H9 (cell line): ENCODE measurements around the gene IGF2BP2. TPM values are rescaled to one million over a fixed set of nuclear protein-coding genes. Genes with fewer than 3 reads are reported as not detected.

Experiments
- DNase-seq: peaks from one replicate; pipeline ENCODE4 v3.0.0-alpha.2; 2017
- H2AFZ ChIP-seq: one replicate; pipeline ENCODE4 v1.6.1; 2013; ENCODE audit warnings: mild to moderate bottlenecking, low read length, control low read depth, moderate library complexity
- H2AK5ac ChIP-seq: 2 replicates; pipeline ENCODE4 v1.6.1; 2013; ENCODE audit warnings: low read length, control low read depth, mixed read lengths; ENCODE audit not compliant: insufficient read length
- H2BK120ac ChIP-seq: one replicate; pipeline ENCODE4 v1.6.1; 2013; ENCODE audit warnings: low read depth, mild to moderate bottlenecking, low read length, control low read depth, inconsistent platforms; ENCODE audit not compliant: poor library complexity, severe bottlenecking
- H2BK12ac ChIP-seq: 2 replicates; pipeline ENCODE4 v1.6.1; 2013; ENCODE audit warnings: low read length, control low read depth, mixed read lengths, low read depth; ENCODE audit not compliant: insufficient read length
- H2BK15ac ChIP-seq: 2 replicates; pipeline ENCODE4 v1.6.1; 2013; ENCODE audit warnings: low read depth, low read length, control low read depth
- H2BK20ac ChIP-seq: one replicate; pipeline ENCODE4 v1.6.1; 2013; ENCODE audit warnings: low read depth, mild to moderate bottlenecking, low read length, control low read depth, inconsistent platforms; ENCODE audit not compliant: poor library complexity, severe bottlenecking
- H2BK5ac ChIP-seq: 2 replicates; pipeline ENCODE4 v1.6.1; 2013; ENCODE audit warnings: low read length, control low read depth, mixed read lengths; ENCODE audit not compliant: insufficient read length
- H3K14ac ChIP-seq: 2 replicates; pipeline ENCODE4 v1.6.1; 2013; ENCODE audit warnings: low read length, control low read depth; ENCODE audit not compliant: insufficient read depth
- H3K18ac ChIP-seq: 2 replicates; pipeline ENCODE4 v1.6.1; 2013; ENCODE audit warnings: low read depth, mild to moderate bottlenecking, mixed read lengths, low read length, control low read depth; ENCODE audit not compliant: insufficient read length
- H3K23ac ChIP-seq: 2 replicates; pipeline ENCODE4 v1.6.1; 2013; ENCODE audit warnings: low read length, control low read depth, mixed read lengths, low read depth; ENCODE audit not compliant: insufficient read length
- H3K23me2 ChIP-seq: 2 replicates; pipeline ENCODE4 v1.6.1; 2013; ENCODE audit warnings: low read depth, mild to moderate bottlenecking, mixed read lengths, low read length, control low read depth; ENCODE audit not compliant: insufficient read length, poor library complexity, severe bottlenecking
- H3K27ac ChIP-seq: 2 replicates; pipeline ENCODE4 v1.5.1; 2013; ENCODE audit warnings: low read length, control low read depth, mixed read lengths, low read depth; ENCODE audit not compliant: insufficient read length
- H3K27me3 ChIP-seq: 2 replicates; pipeline ENCODE4 v1.6.1; 2013; ENCODE audit warnings: low read length, control low read depth, inconsistent platforms; ENCODE audit not compliant: insufficient read depth
- H3K4ac ChIP-seq: 2 replicates; pipeline ENCODE4 v1.6.1; 2013; ENCODE audit warnings: low read depth, mild to moderate bottlenecking, control low read depth, inconsistent platforms, low read length, moderate library complexity
- H3K4me1 ChIP-seq: 2 replicates; pipeline ENCODE4 v1.6.1; 2013; ENCODE audit warnings: low read length, control low read depth, inconsistent platforms; ENCODE audit not compliant: insufficient read depth
- H3K4me2 ChIP-seq: 2 replicates; pipeline ENCODE4 v1.6.1; 2013; ENCODE audit warnings: low read length, control low read depth, mixed read lengths; ENCODE audit not compliant: insufficient read length, insufficient read depth
- H3K56ac ChIP-seq: 2 replicates; pipeline ENCODE4 v1.6.1; 2013; ENCODE audit warnings: low read depth, mild to moderate bottlenecking, mixed read lengths, low read length, control low read depth; ENCODE audit not compliant: insufficient read length
- H3K79me1 ChIP-seq: 2 replicates; pipeline ENCODE4 v1.6.1; 2013; ENCODE audit warnings: low read depth, mild to moderate bottlenecking, moderate library complexity, low read length, control low read depth, inconsistent platforms; ENCODE audit not compliant: insufficient read depth, poor library complexity, severe bottlenecking
- H3K79me2 ChIP-seq: 2 replicates; pipeline ENCODE4 v1.6.1; 2013; ENCODE audit warnings: low read length, control low read depth, inconsistent platforms; ENCODE audit not compliant: insufficient read depth
- H3K9ac ChIP-seq: 2 replicates; pipeline ENCODE4 v1.6.1; 2013; ENCODE audit warnings: low read length, control low read depth, mixed read lengths; ENCODE audit not compliant: insufficient read length; ENCODE audit errors: extremely low read depth
- H3K9me3 ChIP-seq: one replicate; pipeline ENCODE4 v1.6.1; 2013; ENCODE audit warnings: low read depth, low read length, inconsistent platforms; ENCODE audit not compliant: control insufficient read depth
- H3T11ph ChIP-seq: one replicate; pipeline ENCODE4 v1.6.1; 2013; ENCODE audit warnings: mild to moderate bottlenecking, low read length, control low read depth, inconsistent platforms
- H4K20me1 ChIP-seq: one replicate; pipeline ENCODE4 v1.6.1; 2013; ENCODE audit not compliant: control insufficient read depth, insufficient read length, insufficient read depth
- H4K5ac ChIP-seq: 2 replicates; pipeline ENCODE4 v1.6.1; 2013; ENCODE audit warnings: low read depth, mild to moderate bottlenecking, mixed read lengths, low read length, control low read depth; ENCODE audit not compliant: insufficient read length
- H4K8ac ChIP-seq: replicated peaks from 2 replicates; pipeline ENCODE4 v1.6.1; 2013; ENCODE audit warnings: low read length, control low read depth, mixed read lengths, low read depth; ENCODE audit not compliant: insufficient read length
- H4K91ac ChIP-seq: 2 replicates; pipeline ENCODE4 v1.6.1; 2013; ENCODE audit warnings: low read depth, mild to moderate bottlenecking, moderate library complexity, mixed read lengths, low read length, control low read depth; ENCODE audit not compliant: insufficient read length
- H3K27ac Mint-ChIP-seq, 3 experiments: 2 replicates in 2 of 3; 3 replicates in 1 of 3; pipeline ENCODE4 v1.8.0; 2020 to 2021; ENCODE audit warnings: mixed read lengths in 3 of 3, mild to moderate bottlenecking in 1 of 3, moderate library complexity in 1 of 3
- H3K27me3 Mint-ChIP-seq: 2 replicates; pipeline ENCODE4 v1.8.0; 2021; ENCODE audit warnings: low read depth, mild to moderate bottlenecking, moderate library complexity, mixed read lengths
- H3K36me3 Mint-ChIP-seq, 3 experiments: 2 replicates in 2 of 3; 3 replicates in 1 of 3; pipeline ENCODE4 v1.8.0; 2020 to 2021; ENCODE audit warnings: low read depth in 3 of 3, mixed read lengths in 3 of 3; ENCODE audit not compliant: insufficient read depth in 1 of 3
- H3K4me1 Mint-ChIP-seq, 2 experiments: 2 replicates each; pipeline ENCODE4 v1.8.0; 2020; ENCODE audit warnings: mixed read lengths in 2 of 2
- H3K4me3 Mint-ChIP-seq, 2 experiments: 2 replicates in 1 of 2; 3 replicates in 1 of 2; pipeline ENCODE4 v1.8.0; 2020 to 2021; ENCODE audit warnings: mild to moderate bottlenecking in 2 of 2, mixed read lengths in 2 of 2, moderate library complexity in 1 of 2
- H3K9me3 Mint-ChIP-seq, 2 experiments: 2 replicates in 1 of 2; 3 replicates in 1 of 2; pipeline ENCODE4 v1.8.0; 2020; ENCODE audit warnings: mild to moderate bottlenecking in 2 of 2, mixed read lengths in 2 of 2, moderate library complexity in 1 of 2
- CTCF ChIP-seq: fragments of 200-600 bp; sonication (generic); conservative IDR thresholded peaks from 3 replicates; pipeline ENCODE4 v1.8.0; 2021; ENCODE audit warnings: antibody characterized with exemption, mild to moderate bottlenecking
- WGBS: extraction: QIAGEN DNeasy Blood & Tissue Kit; methylation state at CpG from one replicate; pipeline ENCODE4 v1.1.7; 2013; ENCODE audit warnings: missing lambda C conversion rate, low lambda C conversion rate, mixed read lengths; ENCODE audit not compliant: insufficient read length; ENCODE audit errors: extremely low coverage; 5-methylcytosine and 5-hydroxymethylcytosine counted together
- total RNA-seq: library from RNA; stranded (reverse); gene quantifications from 2 replicates; pipeline ENCODE4 v1.2.1, GENCODE V29; 2021

IGF2BP2 gene
- total RNA-seq, 1 experiment from 2014 or later = 130 TPM

DNA sequence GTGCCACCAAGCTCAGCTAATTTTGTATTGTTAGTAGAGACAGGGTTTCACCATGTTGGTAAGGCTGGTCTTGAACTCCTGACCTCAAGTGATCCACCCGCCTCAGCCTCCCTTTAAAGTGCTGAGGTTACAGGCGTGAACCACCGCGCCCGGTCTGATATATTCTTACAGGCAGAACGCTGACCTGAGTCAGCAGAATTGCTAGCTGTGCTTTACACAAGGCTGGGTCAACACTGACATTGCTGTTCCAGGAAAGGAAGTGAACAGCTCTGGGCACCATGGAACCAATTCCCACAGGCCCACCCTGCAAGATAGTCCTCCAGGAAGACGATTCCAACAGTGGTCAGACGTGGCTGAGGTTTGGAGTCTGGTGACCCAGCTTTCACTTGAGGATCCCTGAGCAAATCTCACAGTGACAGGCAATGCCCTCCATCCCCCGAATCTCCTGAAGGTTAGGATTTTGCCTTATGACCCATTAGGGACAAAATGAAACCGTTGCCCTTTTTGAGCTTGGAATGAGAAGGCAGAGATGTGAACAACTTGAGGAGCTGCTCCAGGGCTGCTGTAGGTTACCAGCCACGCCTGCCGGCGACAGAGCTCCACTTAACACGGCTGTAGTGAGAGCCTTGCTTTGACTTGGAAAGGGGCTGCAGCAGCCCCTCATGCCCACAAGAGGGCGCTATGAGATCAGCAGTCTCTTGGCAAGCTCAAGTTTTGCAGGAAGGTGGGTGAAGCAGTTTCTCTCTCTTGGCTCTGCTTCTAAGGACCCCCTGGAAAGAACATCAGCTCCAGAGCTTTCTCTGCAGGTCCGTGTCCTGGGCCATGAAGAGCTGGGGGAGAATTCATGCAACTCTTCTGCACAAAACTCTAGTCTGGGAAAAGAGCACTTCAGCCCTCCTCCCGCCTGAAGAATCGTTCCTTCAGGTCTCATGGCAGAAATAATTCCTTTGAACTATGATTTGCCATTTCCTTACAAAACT is 164.6 kb downstream of the IGF2BP2 start:
- WGBS = no CpG with 5 or more reads among the region's 18 CpGs
- Histone ChIP-seq H3T11ph (no peak overlapping the region), H3K14ac (no peak overlapping the region), H4K91ac (no peak overlapping the region), H2BK15ac (no peak overlapping the region), H3K27ac (no peak overlapping the region), H3K9me3 (no peaks in the 10 kb centered on the region), H3K56ac (no peak overlapping the region), H3K79me1 (no peaks in the 10 kb centered on the region), H4K5ac (no peak overlapping the region), H2AK5ac (no peak overlapping the region), H2AFZ (no peak overlapping the region), H3K18ac (no peak overlapping the region), H3K4me2 (no peak overlapping the region), H3K23me2 (no peaks in the 10 kb centered on the region), H3K4ac (no peak overlapping the region), H2BK12ac (no peak overlapping the region), H4K8ac (no peak overlapping the region), H3K27me3 (no peaks in the 10 kb centered on the region), H2BK20ac (no peak overlapping the region), H2BK5ac (no peak overlapping the region), H3K23ac (no peak overlapping the region), H4K20me1 (no peaks in the 10 kb centered on the region), H3K9ac (no peak overlapping the region), H3K4me1 (no peaks in the 10 kb centered on the region), H2BK120ac (no peak overlapping the region), H3K79me2 (no peaks in the 10 kb centered on the region)
- H3K9me3 Mint-ChIP-seq = no peaks in the 10 kb centered on the region
- peak; percentile 99 for TF ChIP-seq CTCF
- H3K36me3 Mint-ChIP-seq = peaks cover 15 to 57% (median 47%) of the 10 kb centered on the region in 3 experiments
- DNase-seq = peak; percentile 90
- peak overlapping the region in 1 of 3 experiments; percentile 18; a peak in 1 of 7 replicates for H3K27ac Mint-ChIP-seq
- H3K4me1 Mint-ChIP-seq = peaks cover 4 to 5% of the 10 kb centered on the region in 2 experiments
- peak overlapping the region in 1 of 2 experiments; percentile 44; a peak in 2 of 5 replicates for H3K4me3 Mint-ChIP-seq
- H3K27me3 Mint-ChIP-seq = no peaks in the 10 kb centered on the region; the same call in 1 of the 2 replicates
